DMS153 (cell line): ENCODE measurements around the gene ZNF417.
"Not testable (repeated sequence)": the region's sequence is repeated elsewhere in the genome, so short reads cannot be mapped to it uniquely, and the experiment has no call there.

Experiments
- DNase-seq: peaks from one replicate; lab custom pipeline; 2025; lab: John Stamatoyannopoulos, UW

ZNF417 gene

GRCh38 chr19:57887195-57887941 lies 29.0 kb downstream of the ZNF417 start:
- DNase-seq: no peak

GRCh38 chr19:57886046-57886445 lies 30.3 kb downstream of the ZNF417 start:
- DNase-seq: no peak

- DNase-seq: not testable (repeated sequence)
These were observed 42.3 kb downstream of the ZNF417 start for GRCh38 chr19:57873883-57874799.

- no peak for DNase-seq
These were observed 43.9 kb downstream of the ZNF417 start for GRCh38 chr19:57872450-57872849.

DNA sequence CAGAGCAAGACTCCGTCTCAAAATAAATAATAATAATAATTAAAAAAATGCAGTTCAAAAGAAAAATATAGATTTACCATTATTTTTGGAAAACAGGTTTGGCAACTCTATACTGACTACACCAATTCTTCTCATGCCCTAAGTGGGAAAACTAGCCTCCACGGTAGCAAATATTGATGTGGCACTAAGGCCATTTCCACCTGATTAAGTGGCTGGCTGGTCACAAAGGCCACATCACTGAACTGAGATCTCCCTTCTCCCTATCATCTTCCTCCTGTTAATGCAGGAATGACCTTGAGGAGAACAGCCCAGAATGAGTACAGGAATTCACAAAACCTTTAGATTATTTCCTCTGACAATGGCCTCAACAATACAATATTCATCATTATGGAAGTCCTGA lies 46.2 kb downstream of the ZNF417 start:
- DNase-seq: no peak

DNA sequence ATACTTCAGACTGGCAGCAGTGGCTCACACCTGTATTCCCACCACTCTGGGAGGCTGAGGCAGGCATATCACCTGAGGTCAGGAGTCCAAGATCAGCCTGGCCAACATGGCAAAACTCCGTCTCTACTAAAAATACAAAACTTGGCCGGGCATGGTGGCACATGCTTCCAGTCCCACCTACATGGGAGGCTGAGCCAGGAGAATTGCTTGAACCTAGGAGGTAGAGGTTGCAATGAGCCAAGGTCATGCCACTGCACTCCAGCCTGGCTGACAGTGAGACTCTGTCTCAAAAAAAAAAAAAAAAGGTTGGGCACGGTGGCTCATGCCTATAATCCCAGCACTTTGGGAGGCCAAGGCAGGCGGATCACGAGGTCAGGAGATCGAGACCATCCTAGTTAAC lies 46.7 kb downstream of the ZNF417 start:
- not testable (repeated sequence) for DNase-seq

- no peak for DNase-seq
These were observed 48.4 kb downstream of the ZNF417 start for GRCh38 chr19:57867868-57868492.
